BE2C (cell line): ENCODE data around the gene SORBS1.
"Not testable (repeated sequence)": the region's sequence is repeated elsewhere in the genome, so short reads cannot be mapped to it uniquely, and the experiment has no call there.

Experiments used
- DNase-seq: peaks from one replicate; pipeline ENCODE4 v3.0.0-alpha.2; 2020
- H3K27me3 ChIP-seq: fragments of 250-450 bp; sonication (Bioruptor Pico); 2 replicates; pipeline ENCODE4 v1.5.1; 2020; ENCODE audit warnings: mild to moderate bottlenecking
- H3K36me3 ChIP-seq: fragments of 250-450 bp; sonication (Bioruptor Pico); 2 replicates; pipeline ENCODE4 v1.5.1; 2020; ENCODE audit warnings: mild to moderate bottlenecking
- H3K4me1 ChIP-seq: fragments of 250-450 bp; sonication (Bioruptor Pico); 2 replicates; pipeline ENCODE4 v1.5.1; 2020
- H3K4me3 ChIP-seq: 2 replicates; pipeline ENCODE4 v1.5.1; 2011; ENCODE audit warnings: low read depth, low read length
- H3K9me3 ChIP-seq: fragments of 250-450 bp; sonication (Bioruptor Pico); 2 replicates; pipeline ENCODE4 v1.5.1; 2020
- CTCF ChIP-seq: IDR thresholded peaks from 2 replicates; pipeline ENCODE4 v1.5.1; 2012; ENCODE audit warnings: mild to moderate bottlenecking, low read depth, low read length

SORBS1 gene

GRCh38 chr10:95350830-95351228, 210.3 kb downstream of the SORBS1 start:
- no peaks in the 10 kb centered on the region for H3K9me3 ChIP-seq
- no peak for TF ChIP-seq CTCF
- no peak for DNase-seq
- no peaks in the 10 kb centered on the region for H3K36me3 ChIP-seq
- H3K4me1 ChIP-seq: no peaks in the 10 kb centered on the region
- H3K4me3 ChIP-seq: no peak overlapping the region
- peaks cover 3% of the 10 kb centered on the region; the same call in 1 of the 2 replicates for H3K27me3 ChIP-seq

GRCh38 chr10:95350219-95350829, 210.8 kb downstream of the SORBS1 start:
- no peak for TF ChIP-seq CTCF
- DNase-seq: no peak
- H3K9me3 ChIP-seq: no peaks in the 10 kb centered on the region
- no peaks in the 10 kb centered on the region for H3K4me1 ChIP-seq
- H3K27me3 ChIP-seq: peaks cover under 1% of the 10 kb centered on the region; the same call in 1 of the 2 replicates
- no peaks in the 10 kb centered on the region for H3K36me3 ChIP-seq
- no peak overlapping the region for H3K4me3 ChIP-seq

- H3K27me3 ChIP-seq, DNase-seq, H3K36me3 ChIP-seq, H3K9me3 ChIP-seq, H3K4me3 ChIP-seq, H3K4me1 ChIP-seq: not testable (repeated sequence)
Measured at GRCh38 chr10:95347402-95347766, 213.8 kb downstream of the SORBS1 start.

GRCh38 chr10:95346715-95347401, 214.3 kb downstream of the SORBS1 start:
- no peak for TF ChIP-seq CTCF
- H3K9me3 ChIP-seq: no peaks in the 10 kb centered on the region
- H3K4me1 ChIP-seq: no peaks in the 10 kb centered on the region
- H3K27me3 ChIP-seq: no peaks in the 10 kb centered on the region
- no peak overlapping the region for H3K4me3 ChIP-seq
- no peaks in the 10 kb centered on the region for H3K36me3 ChIP-seq
- DNase-seq: no peak

GRCh38 chr10:95343573-95343972, 217.6 kb downstream of the SORBS1 start:
- Histone ChIP-seq H3K27me3 (no peaks in the 10 kb centered on the region), H3K4me1 (no peaks in the 10 kb centered on the region), H3K4me3 (no peak overlapping the region), H3K9me3 (no peaks in the 10 kb centered on the region), H3K36me3 (no peaks in the 10 kb centered on the region)
- TF ChIP-seq CTCF: no peak
- no peak for DNase-seq

- Histone ChIP-seq H3K4me3 (no peak overlapping the region), H3K9me3 (no peaks in the 10 kb centered on the region), H3K27me3 (no peaks in the 10 kb centered on the region), H3K4me1 (no peaks in the 10 kb centered on the region), H3K36me3 (no peaks in the 10 kb centered on the region)
- TF ChIP-seq CTCF: no peak
- no peak for DNase-seq
Measured at GRCh38 chr10:95341716-95342130, 219.4 kb downstream of the SORBS1 start.
